Measurements from ENCODE around the gene SLC2A5. TPM values are rescaled to one million over a fixed set of nuclear protein-coding genes. Genes with fewer than 3 reads are reported as not detected.

Gene SLC2A5
- total and polyA plus RNA-seq, 2 donors (not counting 3 experiments of a cell fraction or from before 2014, with no cell fraction given), result not detected

- no peaks in the 10 kb centered on the region for H3K27me3 ChIP-seq (ENCODE audit: control insufficient read depth in 2 of 2, insufficient read depth in 2 of 2, low read length in 2 of 2)
- no peak overlapping the region for H3K9ac ChIP-seq (replicated peaks; ENCODE audit: extremely low read depth, insufficient read depth, low read length)
- TF ChIP-seq JUN (IDR thresholded peaks at IDR 0.05; ENCODE audit: borderline replicate concordance, insufficient read depth, insufficient read length, low read depth) (no peak), MYC (IDR thresholded peaks at IDR 0.05; ENCODE audit: low read depth, low read length) (no peak), POLR2AphosphoS5 (IDR thresholded peaks at IDR 0.05; ENCODE audit: insufficient read depth, low read depth, low read length) (no peak), CTCF (IDR thresholded peaks at IDR 0.05; ENCODE audit: extremely low read depth in 1 of 2, insufficient read depth in 1 of 2, low read depth in 1 of 2, low read length in 2 of 2) (no peak), GATA2 (IDR thresholded peaks at IDR 0.05; ENCODE audit: insufficient read depth, insufficient read length, low read depth, low read length) (no peak), FOS (IDR thresholded peaks at IDR 0.05; ENCODE audit: borderline replicate concordance, insufficient read depth, low read length) (no peak), EZH2 (IDR thresholded peaks at IDR 0.05; ENCODE audit: borderline replicate concordance, low read depth, low read length, severe bottlenecking) (no peak), POLR2A (IDR thresholded peaks at IDR 0.05; ENCODE audit: low read depth, low read length) (no peak)
- TF ChIP-seq, protein P1, sequence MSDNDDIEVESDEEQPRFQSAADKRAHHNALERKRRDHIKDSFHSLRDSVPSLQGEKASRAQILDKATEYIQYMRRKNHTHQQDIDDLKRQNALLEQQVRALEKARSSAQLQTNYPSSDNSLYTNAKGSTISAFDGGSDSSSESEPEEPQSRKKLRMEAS (IDR thresholded peaks at IDR 0.05; ENCODE audit: insufficient read depth, insufficient read length), result no peak
- no peaks in the 10 kb centered on the region for H3K79me2 ChIP-seq (ENCODE audit: control insufficient read depth, insufficient read depth, low read length)
- no peaks in the 10 kb centered on the region for H3K36me3 ChIP-seq (ENCODE audit: control insufficient read depth in 2 of 2, extremely low read depth in 1 of 2, insufficient read depth in 2 of 2, low read length in 2 of 2)
- FAIRE-seq, result no peak
- intact Hi-C loops (cut with micrococcal nuclease), result no loop called here
- no peak overlapping the region for H3K4me3 ChIP-seq (replicated peaks in 1 of 3; ENCODE audit: insufficient read depth in 1 of 3, low read depth in 1 of 3, low read length in 3 of 3)
- dilution Hi-C loops (cut with MboI; ENCODE audit: extremely low pct_ligation_motif_present, low sequenced_read_pairs), result no loop called here
- BruUV-seq (replicated peaks), result no TSS peak
- no peaks in the 10 kb centered on the region for H3K9me1 ChIP-seq (replicated peaks; ENCODE audit: control insufficient read depth, extremely low read depth, insufficient read depth, low read length)
- H2AFZ ChIP-seq (ENCODE audit: low read depth, low read length), result no peak overlapping the region
- no peaks in the 10 kb centered on the region for H4K20me1 ChIP-seq (replicated peaks; ENCODE audit: control insufficient read depth, extremely low read depth, insufficient read depth, low read length)
- DNase-seq (ENCODE audit: low read depth, low spot score), result no peak
- no peak overlapping the region for H3K27ac ChIP-seq (ENCODE audit: insufficient read depth, low read depth, low read length)
- ChIA-PET POLR2A (no interaction called here), CTCF (interaction anchor here (7.9 kb wide), 1 partner anchor 101 kb away, joined by 137 read pairs; no protein-coding TSS in a partner anchor)
- no peaks in the 10 kb centered on the region for H3K4me1 ChIP-seq (ENCODE audit: control insufficient read depth, extremely low read depth, insufficient read depth, low read length)
- no peak overlapping the region for H3K4me2 ChIP-seq (ENCODE audit: insufficient read depth, low read length)
- H3K9me3 ChIP-seq (replicated peaks; ENCODE audit: control insufficient read depth, insufficient read depth, low read length), result no peaks in the 10 kb centered on the region
These were observed 36.9 kb upstream of the SLC2A5 start for GRCh38 chr1:9106286-9106685.

Data from endothelial cell of umbilical vein (primary cell).